OCI-LY7 (cell line): ENCODE results near the gene SSU72. TPM values are rescaled to one million over a fixed set of nuclear protein-coding genes. Genes with fewer than 3 reads are reported as not detected.
A peak's percentile ranks its signal among the peaks of the same experiment; 100 is the strongest.
"Not testable (repeated sequence)": the region's sequence is repeated elsewhere in the genome, so short reads cannot be mapped to it uniquely, and the experiment has no call there.

Experiments
- BruUV-seq: library from RNA; stranded (reverse); fragments of 400-500 nt; replicated peaks from 2 replicates; lab custom pipeline; 2021; lab: Mats Ljungman, UMichigan
- CTCF ChIA-PET: fragments of 300-600 bp; sonication (Branson Sonifier 250); formaldehyde crosslinking; loops from one replicate; lab custom pipeline; 2022; ENCODE audit warnings: antibody characterized with exemption; ENCODE audit not compliant: unreplicated experiment; lab: Charles Lee
- POLR2A ChIA-PET: fragments of 300-600 bp; sonication (Branson Sonifier 250); formaldehyde crosslinking; loops from one replicate; lab custom pipeline; 2022; ENCODE audit warnings: antibody characterized with exemption; lab: Charles Lee
- DNase-seq: peaks from one replicate; pipeline ENCODE4 v3.0.0-alpha.2; 2015; ENCODE audit warnings: low spot score
- H2AFZ ChIP-seq: fragments of 200-600 bp; sonication (generic), shearing (Covaris generic); 2 replicates; pipeline ENCODE4 v1.6.1; 2014; ENCODE audit warnings: mild to moderate bottlenecking, antibody characterized with exemption, low read length, moderate library complexity
- H3K27ac ChIP-seq: fragments of 200-600 bp; sonication (generic); 2 replicates; pipeline ENCODE4 v1.5.1; 2014; ENCODE audit warnings: mixed run types, low read depth, mild to moderate bottlenecking, moderate library complexity, low read length, inconsistent platforms; ENCODE audit not compliant: poor library complexity, severe bottlenecking
- H3K36me3 ChIP-seq: fragments of 200-600 bp; sonication (generic); 2 replicates; pipeline ENCODE4 v1.6.1; 2014; ENCODE audit warnings: mild to moderate bottlenecking, antibody characterized with exemption, low read length, moderate library complexity, mixed read lengths; ENCODE audit not compliant: insufficient read depth
- H3K4me1 ChIP-seq: fragments of 200-600 bp; sonication (generic); 2 replicates; pipeline ENCODE4 v1.5.1; 2014; ENCODE audit warnings: mild to moderate bottlenecking, low read length; ENCODE audit not compliant: insufficient read depth, poor library complexity, severe bottlenecking
- H3K4me2 ChIP-seq: fragments of 200-600 bp; sonication (generic); 2 replicates; pipeline ENCODE4 v1.6.1; 2014; ENCODE audit warnings: mild to moderate bottlenecking, low read length
- H3K4me3 ChIP-seq: fragments of 200-600 bp; sonication (generic); 2 replicates; pipeline ENCODE4 v1.5.1; 2014; ENCODE audit warnings: mild to moderate bottlenecking, low read depth, low read length; ENCODE audit not compliant: poor library complexity, severe bottlenecking
- H3K79me2 ChIP-seq: fragments of 200-600 bp; sonication (generic); 2 replicates; pipeline ENCODE4 v1.6.1; 2016; ENCODE audit warnings: low read depth, mild to moderate bottlenecking, low read length, moderate library complexity, mixed read lengths; ENCODE audit not compliant: insufficient read depth
- H3K9me2 ChIP-seq: fragments of 200-600 bp; sonication (generic); 2 replicates; pipeline ENCODE4 v1.6.1; 2016; ENCODE audit warnings: mild to moderate bottlenecking, low read length, mixed read lengths; ENCODE audit not compliant: insufficient read depth
- H3K9me3 ChIP-seq: fragments of 200-600 bp; sonication (generic); 2 replicates; pipeline ENCODE4 v1.6.1; 2014; ENCODE audit warnings: mild to moderate bottlenecking, mixed run types, low read length, mixed read lengths
- H4K20me1 ChIP-seq: fragments of 200-600 bp; sonication (generic); 2 replicates; pipeline ENCODE4 v1.6.1; 2014; ENCODE audit warnings: mild to moderate bottlenecking, antibody characterized with exemption, low read length, moderate library complexity, mixed read lengths; ENCODE audit not compliant: insufficient read depth
- EZH2phosphoT487 ChIP-seq: fragments of 200-600 bp; sonication (generic); IDR thresholded peaks from 2 replicates; pipeline ENCODE4 v1.6.1; 2018; ENCODE audit warnings: low read depth, borderline replicate concordance, mild to moderate bottlenecking, mixed run types, antibody characterized with exemption, low read length, moderate library complexity, mixed read lengths
- intact Hi-C: fragments of 100-400 bp; cut with micrococcal nuclease; formaldehyde crosslinking; loops from one replicate; pipeline ENCODE4 v1.10.0; 2022; ENCODE audit not compliant: unreplicated experiment
- total RNA-seq, 2 experiments: library from RNA; depleted of rRNA in 1 of 2; stranded (reverse); fragments of >200 nt in 1 of 2; shearing (Covaris generic) in 1 of 2; gene quantifications; 2 replicates each; pipeline ENCODE4 v1.2.3, GENCODE V29; 2014 to 2022
- TF ChIP-seq, protein P1 (sequence below): fragments of 200-600 bp; sonication (generic); conservative IDR thresholded peaks from 2 replicates; pipeline ENCODE4 v1.5.1; 2014; ENCODE audit warnings: mild to moderate bottlenecking, antibody characterized with exemption, low read length, moderate library complexity, mixed read lengths

SSU72 gene
- total RNA-seq, 2 experiments from 2014 or later = 97.7 to 149 TPM

DNA sequence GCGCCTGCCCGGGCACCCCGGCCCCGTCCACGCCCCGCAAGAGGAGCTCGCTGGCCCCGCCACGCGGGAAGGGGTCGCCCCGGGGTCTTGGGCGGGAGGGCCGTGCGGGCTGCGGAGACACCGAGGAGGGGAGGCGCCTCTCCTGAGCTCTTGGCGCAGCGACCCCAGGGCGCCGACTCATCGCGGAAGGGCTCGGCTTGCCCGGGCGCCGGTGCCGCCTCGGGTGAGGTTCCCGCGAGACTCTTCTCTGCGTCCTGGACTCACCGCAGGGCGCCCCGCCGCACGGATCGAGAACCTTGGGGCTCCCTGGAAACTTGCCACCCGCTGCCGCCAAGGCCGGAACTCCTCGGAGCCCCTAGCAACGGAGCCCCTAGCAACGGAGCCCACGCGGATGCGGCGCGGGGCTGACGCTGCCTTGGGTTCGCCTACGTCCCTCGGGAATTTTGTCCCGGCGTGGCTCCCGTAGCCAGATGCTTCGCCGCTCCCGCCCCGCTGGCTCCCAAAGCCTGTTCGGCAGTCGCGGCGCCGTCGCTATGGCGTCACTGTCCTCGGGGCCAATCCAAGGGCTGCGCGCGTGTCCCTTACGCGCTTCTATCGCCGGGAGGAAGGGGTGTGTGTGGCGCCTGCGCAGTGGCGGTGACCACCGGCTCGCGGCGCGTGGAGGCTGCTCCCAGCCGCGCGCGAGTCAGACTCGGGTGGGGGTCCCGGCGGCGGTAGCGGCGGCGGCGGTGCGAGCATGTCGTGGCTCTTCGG, 63.0 kb downstream of the SSU72 start, which contains the start of gene ATAD3A:
Gene ATAD3A (plus strand): TSS at position 630 of the 753 bp plus-strand sequence. CDS start 107 bp downstream, at position 737.
- H3K79me2 ChIP-seq = peaks cover 24% of the 10 kb centered on the region; the same call in 1 of the 2 replicates
- H3K27ac ChIP-seq = peak within 1 kb of the TSS; percentile 96
- peaks cover 6% of the 10 kb centered on the region; the same call in 1 of the 2 replicates for H3K9me3 ChIP-seq
- H4K20me1 ChIP-seq = no peaks in the 10 kb centered on the region
- DNase-seq = peak; percentile 95
- peaks cover 7% of the 10 kb centered on the region for H3K4me1 ChIP-seq
- peak within 1 kb of the TSS; percentile 83 for H3K4me2 ChIP-seq
- peak within 1 kb of the TSS; percentile 80 for H3K4me3 ChIP-seq
- ChIA-PET CTCF (no interaction called here), POLR2A (no interaction called here)
- peak within 1 kb of the TSS; percentile 4; the same call in 1 of the 2 replicates for H2AFZ ChIP-seq
- intact Hi-C loops = loop anchor here (2.0 to 5.0 kb wide), 2 partner anchors 41 to 104 kb away; partner anchors contain the start of genes ATAD3B and MRPL20
- H3K9me2 ChIP-seq = no peaks in the 10 kb centered on the region
- TF ChIP-seq, protein P1, sequence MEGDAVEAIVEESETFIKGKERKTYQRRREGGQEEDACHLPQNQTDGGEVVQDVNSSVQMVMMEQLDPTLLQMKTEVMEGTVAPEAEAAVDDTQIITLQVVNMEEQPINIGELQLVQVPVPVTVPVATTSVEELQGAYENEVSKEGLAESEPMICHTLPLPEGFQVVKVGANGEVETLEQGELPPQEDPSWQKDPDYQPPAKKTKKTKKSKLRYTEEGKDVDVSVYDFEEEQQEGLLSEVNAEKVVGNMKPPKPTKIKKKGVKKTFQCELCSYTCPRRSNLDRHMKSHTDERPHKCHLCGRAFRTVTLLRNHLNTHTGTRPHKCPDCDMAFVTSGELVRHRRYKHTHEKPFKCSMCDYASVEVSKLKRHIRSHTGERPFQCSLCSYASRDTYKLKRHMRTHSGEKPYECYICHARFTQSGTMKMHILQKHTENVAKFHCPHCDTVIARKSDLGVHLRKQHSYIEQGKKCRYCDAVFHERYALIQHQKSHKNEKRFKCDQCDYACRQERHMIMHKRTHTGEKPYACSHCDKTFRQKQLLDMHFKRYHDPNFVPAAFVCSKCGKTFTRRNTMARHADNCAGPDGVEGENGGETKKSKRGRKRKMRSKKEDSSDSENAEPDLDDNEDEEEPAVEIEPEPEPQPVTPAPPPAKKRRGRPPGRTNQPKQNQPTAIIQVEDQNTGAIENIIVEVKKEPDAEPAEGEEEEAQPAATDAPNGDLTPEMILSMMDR = no peak; the same call in 1 of the 2 replicates
- no peak for TF ChIP-seq EZH2phosphoT487
- H3K36me3 ChIP-seq = peaks cover 21% of the 10 kb centered on the region
- BruUV-seq = no TSS peak

DNA sequence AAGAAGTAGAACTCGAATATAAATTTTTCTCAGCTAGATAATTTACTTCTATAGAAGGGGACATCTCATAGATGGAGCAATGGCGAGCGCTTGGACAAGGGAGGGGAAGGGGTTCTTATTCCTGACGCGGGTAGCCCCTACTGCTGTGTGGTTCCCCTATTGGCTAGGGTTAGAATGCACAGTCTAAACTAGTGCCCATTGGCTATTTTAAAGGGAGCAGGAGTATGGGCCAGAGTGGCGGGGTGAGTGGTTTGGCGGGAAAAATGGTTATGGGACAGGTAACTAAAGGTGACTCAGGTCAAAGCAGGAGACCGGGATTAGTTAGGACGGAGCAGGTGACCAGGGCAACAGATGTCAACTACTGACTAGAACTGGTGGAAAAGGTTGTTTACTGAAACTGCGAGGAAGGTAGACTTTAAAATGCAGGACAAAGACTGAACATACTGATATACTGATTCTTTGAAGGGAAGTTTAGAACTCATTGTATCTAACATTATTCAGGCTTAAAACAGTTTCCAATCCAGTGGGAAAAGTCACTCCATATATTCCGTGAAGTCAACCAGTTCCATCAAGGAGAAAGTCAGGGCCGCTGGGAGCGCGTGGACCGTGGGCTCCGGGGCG, 63.6 kb downstream of the SSU72 start:
- TSS peak; percentile 96 for BruUV-seq
- Histone ChIP-seq H4K20me1 (no peaks in the 10 kb centered on the region), H3K9me3 (peaks cover 6% of the 10 kb centered on the region; the same call in 1 of the 2 replicates), H3K9me2 (no peaks in the 10 kb centered on the region), H3K27ac (peak overlapping the region; percentile 96), H2AFZ (peak overlapping the region; percentile 4; the same call in 1 of the 2 replicates), H3K4me1 (peaks cover 8% of the 10 kb centered on the region), H3K36me3 (peaks cover 15% of the 10 kb centered on the region), H3K4me3 (peak overlapping the region; percentile 80), H3K4me2 (peak overlapping the region; percentile 83), H3K79me2 (peaks cover 24% of the 10 kb centered on the region; the same call in 1 of the 2 replicates)
- TF ChIP-seq, protein P1 = peak; percentile 36
- TF ChIP-seq EZH2phosphoT487 = no peak
- ChIA-PET CTCF (no interaction called here), POLR2A (interaction anchor here (0.7 to 1.3 kb wide), 2 partner anchors 46 to 141 kb away, joined by 3 to 4 read pairs; no protein-coding TSS in a partner anchor)
- DNase-seq = peak; percentile 83
- intact Hi-C loops = loop anchor here (2.0 to 5.0 kb wide), 2 partner anchors 40 to 104 kb away; partner anchors contain the start of genes ATAD3B and MRPL20

DNA sequence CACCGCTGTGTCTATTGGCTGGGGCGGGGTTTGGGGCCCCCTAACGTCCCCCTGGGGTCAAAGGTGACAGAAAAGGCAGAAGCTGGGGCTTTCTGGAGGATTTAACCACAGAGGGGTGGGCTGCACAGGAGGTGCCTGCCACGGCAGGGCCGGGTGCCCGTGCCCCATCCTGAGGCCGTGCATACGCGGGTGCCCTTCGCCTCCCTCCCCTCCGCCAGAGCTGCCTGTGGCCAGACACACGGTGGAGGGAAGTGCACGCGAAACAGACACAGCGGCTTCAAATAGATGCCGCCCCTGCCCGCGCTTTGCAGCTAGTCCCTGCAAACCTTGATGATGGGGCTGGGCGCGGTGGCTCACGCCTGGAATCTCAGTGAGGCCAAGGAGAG, 65.2 kb downstream of the SSU72 start:
- intact Hi-C loops, H3K27ac ChIP-seq, H2AFZ ChIP-seq, H3K36me3 ChIP-seq, H3K9me2 ChIP-seq, H3K4me2 ChIP-seq, H4K20me1 ChIP-seq, BruUV-seq, H3K9me3 ChIP-seq, DNase-seq, H3K4me3 ChIP-seq, CTCF ChIA-PET: not testable (repeated sequence)
- POLR2A ChIA-PET = interaction anchor here (0.7 to 1.3 kb wide), 2 partner anchors 48 to 855 kb away, joined by 4 read pairs; no protein-coding TSS in a partner anchor
- Histone ChIP-seq H3K4me1 (peaks cover 20% of the 10 kb centered on the region), H3K79me2 (peaks cover 14% of the 10 kb centered on the region; the same call in 1 of the 2 replicates)

DNA sequence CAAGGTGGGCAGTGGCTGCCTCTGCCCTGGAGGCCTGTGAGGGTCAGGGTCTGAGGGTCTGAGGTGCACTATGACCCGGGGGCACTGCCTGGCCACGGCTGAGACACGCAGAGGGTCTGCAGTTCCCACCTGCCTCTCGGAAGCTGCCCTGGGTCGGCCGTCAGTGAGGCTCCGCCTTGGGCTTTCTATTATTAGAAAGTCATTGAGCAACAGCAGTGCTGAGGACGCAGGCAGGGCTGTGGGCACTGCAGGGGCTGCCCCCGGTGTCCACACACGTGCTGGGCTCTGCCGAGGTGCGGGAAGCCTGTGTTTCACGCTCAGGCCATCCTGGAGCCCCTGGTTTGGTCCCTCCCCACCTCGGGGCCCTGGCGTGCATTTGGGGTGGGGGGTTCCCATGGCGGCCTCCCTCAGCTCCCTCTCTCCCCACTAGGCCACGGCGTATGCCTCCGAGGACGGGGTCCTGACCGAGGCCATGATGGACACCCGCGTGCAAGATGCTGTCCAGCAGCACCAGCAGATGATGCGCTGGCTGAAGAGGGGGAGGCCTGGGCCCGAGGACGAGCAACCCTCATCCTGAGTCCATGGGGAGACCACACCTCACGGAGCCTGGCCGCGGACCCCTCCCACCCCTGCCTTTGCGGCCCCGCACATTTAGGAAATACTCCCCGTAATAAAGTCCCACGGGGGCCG, 65.7 kb downstream of the SSU72 start:
- CTCF ChIA-PET, intact Hi-C loops: not testable (repeated sequence)

More for the DNA sequence above, 65.7 kb downstream of the SSU72 start:
- H3K79me2 ChIP-seq, H3K9me3 ChIP-seq, BruUV-seq, H3K9me2 ChIP-seq, DNase-seq, H3K4me2 ChIP-seq, POLR2A ChIA-PET, H3K4me3 ChIP-seq, H2AFZ ChIP-seq, H4K20me1 ChIP-seq, H3K27ac ChIP-seq, H3K36me3 ChIP-seq: not testable (repeated sequence)
- H3K4me1 ChIP-seq = peaks cover 20% of the 10 kb centered on the region
